Fibroblast of skin of abdomen (primary cell): Measurements from ENCODE around the gene COL25A1.
"Not testable (repeated sequence)": the region's sequence is repeated elsewhere in the genome, so short reads cannot be mapped to it uniquely, and the experiment has no call there.

ENCODE experiments used
- DNase-seq: peaks from one replicate; pipeline ENCODE4 v3.0.0-alpha.2; 2013

The COL25A1 gene

DNA sequence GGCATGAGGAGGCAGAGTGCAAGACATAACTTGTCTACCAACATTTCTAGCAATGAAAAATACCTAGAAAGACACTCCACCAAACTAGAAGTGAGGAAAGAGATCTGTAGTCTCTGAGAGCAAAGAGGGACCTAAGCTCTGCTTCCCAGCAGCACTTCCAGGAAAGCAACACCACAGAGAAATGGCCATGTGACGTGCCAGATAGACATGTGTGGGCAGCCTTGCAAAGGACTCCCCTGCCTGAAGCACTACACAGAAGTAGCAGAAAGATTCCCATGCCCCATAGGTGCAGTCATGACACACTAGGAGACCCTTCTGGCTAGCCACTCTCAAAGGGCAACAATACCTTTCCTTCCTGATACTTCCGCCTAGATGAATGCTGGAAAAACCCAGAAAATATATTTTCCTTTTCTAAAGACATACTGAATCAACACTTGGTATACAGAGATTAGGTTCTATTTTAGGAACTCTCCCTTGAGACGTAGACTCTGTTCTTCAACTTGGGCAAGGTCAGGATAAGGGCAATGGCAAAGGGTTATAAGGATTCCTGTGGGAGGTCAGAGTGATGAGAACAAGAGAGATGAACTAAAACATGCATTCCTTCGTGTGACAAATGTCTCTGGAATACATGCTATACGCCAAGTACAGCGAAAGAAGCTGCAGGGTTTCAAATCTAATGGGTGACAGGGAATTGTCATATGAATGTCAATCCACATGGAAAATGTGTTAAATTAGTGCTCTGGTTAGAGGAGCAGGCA, 352.1 kb downstream of the COL25A1 start:
- peak; percentile 34 for DNase-seq

DNA sequence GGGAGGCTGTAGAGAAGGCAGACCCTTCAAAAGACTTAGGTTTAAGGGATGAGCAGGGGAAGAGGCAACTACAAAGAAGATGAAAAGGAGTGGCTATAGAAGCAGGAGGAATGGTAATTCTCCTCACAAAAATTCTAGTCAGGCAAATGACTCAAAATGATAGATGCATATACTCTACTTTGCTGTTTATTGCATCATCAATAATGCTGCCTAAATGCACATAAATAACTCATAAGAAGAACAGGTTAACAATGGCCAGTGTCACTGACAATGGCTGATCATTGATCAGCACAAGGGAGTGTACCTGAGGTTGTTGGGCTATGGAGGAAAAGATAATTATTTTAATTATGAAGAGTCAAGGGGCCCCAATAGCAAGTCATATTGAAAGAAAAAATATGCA, 354.9 kb downstream of the COL25A1 start:
- DNase-seq, result no peak

DNA sequence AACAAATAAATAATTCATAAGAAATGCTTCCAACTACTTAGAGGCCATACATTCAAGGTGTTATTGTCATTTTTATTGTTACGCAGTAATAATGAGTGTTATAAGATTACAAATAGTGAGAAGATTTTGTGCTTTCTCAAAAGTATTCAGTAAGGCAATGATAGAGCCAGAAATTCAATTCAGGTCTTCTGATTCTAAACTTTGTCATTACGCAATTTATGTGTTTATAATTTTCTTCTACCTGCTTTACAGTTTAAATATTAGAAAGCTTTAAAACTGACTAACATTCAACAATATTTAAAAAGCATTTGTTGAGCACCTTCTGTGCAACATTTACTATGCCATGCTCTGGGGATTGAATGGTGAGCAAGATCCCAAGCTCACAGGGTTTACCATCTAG, 356.2 kb downstream of the COL25A1 start:
- DNase-seq, result no peak

DNA sequence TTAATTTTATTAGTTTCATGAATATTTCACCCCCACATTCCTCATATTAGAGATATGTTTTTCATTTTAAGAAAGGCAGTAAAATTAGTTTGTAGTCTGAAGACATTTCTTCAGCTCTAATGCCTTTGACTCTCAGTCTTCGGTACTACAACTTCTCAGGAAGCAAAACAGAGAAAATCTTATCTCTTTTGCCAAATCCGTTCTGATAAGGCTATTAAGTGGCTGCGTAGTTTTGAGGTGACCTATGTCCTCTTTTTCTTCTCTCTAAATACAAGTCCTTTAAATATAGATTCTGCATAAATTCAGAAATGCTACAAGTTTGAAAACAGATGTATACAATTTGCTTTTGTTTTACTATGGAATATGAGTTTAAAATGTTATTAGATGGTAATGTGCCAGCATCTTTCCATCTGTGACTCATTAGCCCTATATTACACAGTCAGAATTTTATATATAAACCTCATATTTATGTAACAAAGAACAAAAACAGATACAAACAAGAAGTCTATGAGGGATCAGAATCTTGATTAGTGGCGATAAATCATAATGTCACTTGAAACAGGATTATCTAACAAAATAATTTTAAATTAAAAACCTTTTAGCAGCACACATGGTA, 358.4 kb downstream of the COL25A1 start:
- no peak for DNase-seq

DNA sequence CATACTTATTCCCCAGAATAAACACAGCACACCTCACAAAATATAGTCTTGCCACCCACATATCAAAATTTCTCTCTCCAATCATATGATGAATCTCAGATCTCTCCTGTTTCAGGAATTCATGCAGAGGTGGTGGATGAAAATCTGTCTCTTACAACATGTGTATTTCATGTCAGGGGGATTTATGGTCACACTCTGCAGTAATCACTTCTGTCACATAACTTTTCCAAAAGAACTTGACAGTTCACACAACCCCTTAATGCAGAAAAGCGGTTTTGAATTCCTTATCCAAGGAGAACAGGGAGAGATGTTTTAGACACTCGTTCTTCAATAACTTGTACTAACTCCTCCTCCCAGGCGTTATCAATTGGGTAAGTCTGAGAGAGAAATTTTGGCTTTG, 359.1 kb downstream of the COL25A1 start:
- no peak for DNase-seq

DNA sequence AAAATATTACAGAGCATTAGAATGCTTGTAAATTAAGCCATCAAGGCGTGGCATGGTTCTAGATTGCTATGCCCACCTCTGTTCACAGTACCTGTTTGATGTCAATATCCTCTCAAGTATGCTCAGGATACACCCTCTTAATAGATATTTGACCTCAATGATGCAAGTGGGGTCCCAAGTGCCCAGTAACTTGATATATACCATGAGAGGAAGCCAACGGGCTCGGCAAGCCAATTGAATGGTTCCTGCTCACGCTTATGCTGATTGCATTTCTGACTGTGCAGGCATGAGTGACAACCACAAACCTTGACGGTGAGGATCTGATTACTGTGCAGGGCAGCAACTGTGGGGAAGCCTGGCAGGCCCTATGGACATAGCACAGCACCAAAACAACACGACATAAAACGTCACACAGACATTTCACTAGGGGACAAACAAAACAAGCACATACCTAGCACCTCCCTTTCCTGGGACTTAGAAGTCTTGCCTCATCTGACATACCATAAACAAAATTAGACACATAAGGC, 360.5 kb downstream of the COL25A1 start:
- no peak for DNase-seq

DNA sequence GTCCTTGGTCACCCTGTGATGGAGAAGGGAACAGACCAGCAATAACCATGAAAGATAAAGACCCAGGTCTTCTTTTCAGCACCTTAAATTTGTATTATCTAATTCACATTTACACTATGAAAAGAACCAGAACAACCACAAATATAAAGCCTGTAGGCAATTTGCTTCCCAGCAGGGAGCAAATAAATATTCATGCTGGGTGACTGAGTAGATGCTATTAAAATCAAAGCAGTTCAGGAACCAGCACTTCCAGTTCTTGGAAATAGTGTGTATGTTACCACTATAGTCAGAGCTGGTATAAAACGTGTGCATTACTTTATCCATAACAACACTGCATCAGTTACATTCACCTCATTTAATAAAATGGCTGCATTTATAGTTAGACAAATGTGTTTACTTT, 361.8 kb downstream of the COL25A1 start:
- DNase-seq, result no peak

DNA sequence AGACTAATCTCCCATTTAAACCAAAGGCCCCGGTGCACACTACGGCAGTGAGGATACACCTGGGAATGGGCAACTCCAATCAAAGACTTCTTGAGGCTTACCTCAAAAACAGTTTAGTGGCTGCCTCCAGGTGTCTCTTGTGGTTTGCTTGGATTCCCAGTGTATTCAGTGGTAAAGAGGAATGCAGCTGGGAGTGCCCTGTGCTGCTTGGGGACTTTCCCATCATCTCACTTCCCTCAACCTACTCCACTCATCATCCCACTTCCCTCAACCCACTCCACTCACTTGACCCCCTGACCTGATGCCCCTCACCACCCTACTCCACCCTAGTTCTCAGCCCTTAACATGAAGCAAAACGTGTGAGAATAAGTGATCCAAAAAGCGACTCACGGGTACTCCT, 362.3 kb downstream of the COL25A1 start:
- no peak for DNase-seq

DNA sequence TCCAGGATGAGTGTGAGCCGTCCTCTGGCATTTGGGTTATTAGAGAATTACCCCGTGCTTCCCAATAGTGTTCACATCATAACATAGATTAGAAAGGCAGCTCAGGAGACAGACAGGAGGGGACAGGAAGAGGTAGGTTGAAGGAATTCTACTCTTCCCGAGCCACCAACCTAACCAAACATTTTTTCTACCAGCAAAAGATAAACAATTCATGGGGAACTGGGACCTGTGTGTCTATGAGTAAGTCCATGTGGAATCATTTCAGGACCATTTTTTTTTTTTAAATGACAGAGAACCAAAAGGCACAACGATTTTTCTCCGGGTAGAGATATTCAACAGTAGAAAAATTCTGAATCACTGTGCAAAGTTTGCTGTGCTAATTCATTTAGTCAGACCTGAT, 365.4 kb downstream of the COL25A1 start:
- DNase-seq, result peak; percentile 11

DNA sequence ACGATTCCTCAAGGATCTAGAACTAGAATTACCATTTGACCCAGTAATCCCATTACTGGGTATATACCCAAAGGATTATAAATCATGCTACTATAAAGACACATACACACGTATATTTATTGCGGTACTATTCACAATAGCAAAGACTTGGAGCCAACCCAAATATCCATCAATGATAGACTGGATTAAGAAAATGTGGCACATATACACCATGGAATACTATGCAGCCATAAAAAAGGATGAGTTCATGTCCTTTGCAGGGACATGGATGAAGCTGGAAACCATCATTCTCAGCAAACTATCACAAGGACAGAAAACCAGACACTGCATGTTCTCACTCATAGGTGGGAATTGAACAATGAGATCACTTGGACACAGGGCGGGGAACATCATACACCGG, 368.5 kb downstream of the COL25A1 start:
- DNase-seq, result not testable (repeated sequence)

DNA sequence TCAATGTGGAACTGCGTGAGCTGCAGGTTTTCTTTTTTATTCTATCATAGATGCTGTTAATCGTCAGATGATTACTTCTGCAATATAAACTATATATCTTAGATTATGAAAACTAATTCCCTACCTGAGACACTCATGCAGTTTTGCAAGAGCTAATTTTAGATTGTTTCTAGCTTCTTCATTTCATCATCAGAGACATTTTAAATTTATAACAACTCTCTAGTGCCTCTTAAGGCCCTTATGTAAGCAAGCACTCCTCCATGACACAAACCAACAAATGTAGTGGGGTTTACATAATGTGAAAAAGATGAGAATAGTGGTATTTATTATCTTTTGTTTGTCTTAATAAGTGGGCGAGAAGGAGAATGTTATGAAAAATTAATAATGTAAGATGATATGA, 369.4 kb downstream of the COL25A1 start:
- DNase-seq, result no peak

DNA sequence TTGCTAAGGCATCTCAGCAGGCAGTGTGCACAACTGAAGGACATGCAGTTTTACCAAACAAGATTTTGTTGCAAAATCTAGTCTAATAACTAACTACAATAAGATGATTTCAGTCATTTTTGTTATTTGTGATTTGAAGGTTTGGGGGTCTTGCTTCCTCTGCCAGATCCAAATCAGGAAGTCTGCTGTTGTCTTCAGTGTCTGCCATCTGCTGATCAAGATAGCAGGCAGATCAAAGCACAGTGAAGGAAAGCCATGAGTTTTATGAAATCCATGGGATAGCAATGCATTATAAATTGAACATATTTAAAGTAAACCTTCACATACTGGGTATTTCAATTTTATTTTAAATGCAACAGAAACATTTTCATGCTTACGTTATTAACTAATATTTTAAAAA, 370.5 kb downstream of the COL25A1 start:
- DNase-seq, result no peak

DNA sequence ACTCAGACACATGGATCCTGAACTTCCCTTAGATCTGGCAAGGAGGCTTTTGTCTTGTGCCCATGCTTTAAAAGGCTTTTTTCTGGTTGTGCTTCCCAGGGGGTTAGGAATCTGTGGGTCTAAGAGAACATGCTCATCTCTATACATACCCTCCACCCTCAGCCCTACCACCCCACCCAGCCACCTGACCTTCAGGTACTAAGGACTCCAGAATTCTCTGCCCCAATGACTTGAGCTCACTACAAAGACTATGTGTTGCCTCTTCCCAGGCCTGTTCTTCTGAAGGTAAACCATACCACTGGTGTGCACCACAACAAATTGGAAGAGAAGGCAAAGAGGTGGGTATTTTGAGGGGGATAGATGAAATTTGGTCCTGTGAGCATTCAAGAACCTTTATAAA, 372.3 kb downstream of the COL25A1 start:
- no peak for DNase-seq

DNA sequence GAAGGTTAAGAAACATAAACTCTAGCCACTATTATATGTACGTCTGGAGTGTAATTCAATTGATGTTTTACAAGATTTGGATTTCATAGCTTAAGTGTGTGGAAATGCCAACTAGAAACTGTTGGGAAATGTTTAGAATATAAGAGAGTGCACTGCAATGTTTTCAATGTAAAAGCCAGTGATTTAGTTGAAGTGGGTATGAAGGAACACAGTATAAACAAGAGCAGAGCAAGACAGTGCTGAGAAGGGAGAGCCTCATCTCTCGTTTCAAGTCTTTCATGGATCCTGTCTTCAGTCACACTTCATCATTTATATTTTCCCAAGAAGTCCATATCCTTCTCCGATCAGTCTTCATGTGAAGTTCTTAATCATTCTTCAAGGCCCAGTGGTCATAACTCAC, 375.7 kb downstream of the COL25A1 start:
- DNase-seq, result no peak

DNA sequence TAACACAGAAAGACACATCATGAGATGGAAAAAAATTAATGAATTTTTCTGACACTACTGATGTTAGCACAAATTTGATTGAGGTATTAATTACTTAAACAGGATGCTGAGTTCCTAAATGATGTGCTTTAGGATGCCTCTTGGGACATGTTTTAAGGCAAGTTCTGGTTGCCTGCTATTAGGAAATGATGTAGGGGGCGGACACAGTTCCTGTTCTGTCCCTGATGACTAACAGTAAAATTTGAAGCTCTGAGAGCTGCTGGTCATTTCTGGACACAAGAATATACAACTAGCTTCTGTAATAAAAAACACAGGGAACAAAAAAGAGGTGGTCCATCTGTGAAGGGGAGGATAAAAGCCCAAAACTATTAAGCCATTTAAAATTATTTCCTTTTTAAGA, 376.4 kb downstream of the COL25A1 start:
- DNase-seq, result no peak

DNA sequence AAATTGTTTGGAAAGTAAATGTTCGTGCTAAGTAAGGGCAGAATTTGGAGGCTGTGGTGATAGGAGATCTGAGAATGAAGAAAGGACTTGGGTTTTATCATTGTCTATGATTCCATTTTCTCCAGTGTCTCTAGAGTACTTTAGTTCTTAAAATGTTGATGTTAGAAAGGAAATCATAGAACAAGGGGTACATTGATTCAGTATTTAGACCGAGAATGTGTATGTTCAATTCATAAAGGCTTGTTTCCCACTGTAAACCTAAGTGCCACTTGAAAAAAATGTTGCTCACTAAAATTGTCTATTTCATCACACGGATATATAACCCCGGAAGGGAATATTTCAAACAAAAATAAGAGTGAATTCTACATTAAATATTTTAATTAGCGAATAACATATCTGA, 380.3 kb downstream of the COL25A1 start:
- DNase-seq, result no peak

DNA sequence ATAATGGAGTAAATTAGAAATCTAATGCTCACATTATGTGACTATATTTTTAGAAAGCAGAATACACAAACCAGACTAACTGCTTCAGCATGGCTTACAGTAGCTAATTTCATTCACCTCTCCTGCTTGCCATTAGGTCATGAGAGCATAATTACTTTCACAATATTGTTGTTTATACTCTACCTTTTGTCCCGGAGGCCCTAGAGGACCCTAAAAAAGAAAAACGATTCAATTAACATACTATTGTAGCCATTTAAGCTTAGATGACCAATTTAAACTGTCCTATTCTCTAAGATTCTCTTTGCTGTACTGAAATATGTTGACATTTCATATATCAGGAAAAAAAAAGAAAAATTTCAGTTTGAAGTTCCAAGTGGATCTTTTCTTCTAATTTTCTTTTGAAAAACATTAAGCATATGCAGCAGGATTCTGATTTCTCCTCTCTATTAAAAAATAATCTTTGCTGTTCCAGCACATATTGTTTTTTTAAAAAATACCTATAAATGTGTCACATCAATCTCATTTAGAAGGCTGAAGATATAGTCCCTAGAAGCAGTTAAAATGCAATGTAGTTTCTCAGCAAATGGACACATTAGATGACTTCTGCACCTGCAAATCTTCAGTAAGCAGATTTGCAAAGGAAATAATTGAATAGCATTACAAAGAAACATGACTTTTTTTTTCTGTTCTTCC, 381.9 kb downstream of the COL25A1 start:
- DNase-seq, result no peak

DNA sequence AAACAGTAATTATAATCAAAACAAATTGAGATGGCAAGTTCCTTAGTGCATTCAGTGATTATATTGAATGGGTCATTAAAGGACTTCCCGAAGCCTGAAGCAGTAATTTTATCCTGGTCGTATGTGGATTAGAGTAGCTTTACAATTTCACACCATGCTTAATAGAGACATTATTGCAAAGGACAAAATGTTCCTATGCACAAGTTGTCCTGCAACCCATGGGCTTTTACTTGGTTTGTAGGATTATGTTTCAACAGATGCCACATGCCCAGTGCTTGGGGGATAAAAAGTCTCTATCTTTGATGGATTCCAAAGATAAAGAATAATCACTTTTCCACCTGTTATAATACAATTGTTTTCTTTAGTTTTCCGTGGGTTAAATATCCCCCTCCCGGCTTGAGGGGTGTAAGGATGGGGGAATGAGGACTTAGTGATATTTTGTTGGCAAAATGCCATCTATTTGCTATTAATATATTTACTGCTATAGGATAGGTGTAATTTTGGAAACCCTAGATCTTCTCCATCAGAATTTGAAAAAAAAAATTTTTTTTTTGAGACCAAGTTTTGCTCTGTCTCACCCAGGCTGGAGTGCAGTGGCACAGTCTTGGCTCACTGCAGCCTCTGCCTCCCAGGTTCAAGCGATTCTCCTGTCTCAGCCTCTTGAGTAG, 383.1 kb downstream of the COL25A1 start:
- DNase-seq, result no peak

DNA sequence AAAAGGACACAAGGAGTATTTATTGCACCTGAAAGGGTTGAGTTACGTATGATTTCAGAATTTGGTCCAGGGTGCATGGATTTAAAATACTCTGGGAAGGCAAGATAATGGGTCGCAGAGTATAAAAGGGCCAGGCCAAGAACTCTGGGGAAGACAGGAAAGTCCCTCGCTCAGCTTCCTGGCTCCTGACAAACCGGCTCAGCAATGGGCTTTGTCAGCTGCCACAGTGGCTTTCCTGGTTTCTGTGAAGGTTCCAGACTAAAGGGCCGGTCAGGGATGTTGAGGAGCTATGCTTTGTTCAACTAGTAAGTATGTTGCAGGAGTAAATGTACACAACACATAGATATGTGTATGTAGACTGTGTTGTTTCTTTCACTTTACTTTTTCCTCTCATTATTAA, 385.2 kb downstream of the COL25A1 start:
- DNase-seq, result no peak

DNA sequence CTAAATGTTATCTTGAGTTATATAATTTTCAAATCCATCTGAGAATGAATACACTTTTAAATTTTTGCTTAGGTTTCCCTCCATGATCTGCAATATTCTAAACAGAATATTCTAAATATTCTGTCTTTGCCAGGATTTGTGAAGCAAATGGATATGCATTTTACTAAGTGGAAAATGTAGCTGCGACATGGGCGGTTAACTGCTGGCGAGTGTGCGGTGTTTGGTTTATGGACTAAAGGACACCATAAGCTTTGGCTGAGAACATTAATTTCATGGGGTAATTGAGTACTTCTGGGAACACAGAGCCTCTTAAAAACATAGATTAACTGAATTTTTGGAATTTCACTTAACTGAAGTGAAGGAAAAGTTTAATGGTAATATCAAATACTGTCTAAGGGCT, 385.8 kb downstream of the COL25A1 start:
- DNase-seq, result no peak

DNA sequence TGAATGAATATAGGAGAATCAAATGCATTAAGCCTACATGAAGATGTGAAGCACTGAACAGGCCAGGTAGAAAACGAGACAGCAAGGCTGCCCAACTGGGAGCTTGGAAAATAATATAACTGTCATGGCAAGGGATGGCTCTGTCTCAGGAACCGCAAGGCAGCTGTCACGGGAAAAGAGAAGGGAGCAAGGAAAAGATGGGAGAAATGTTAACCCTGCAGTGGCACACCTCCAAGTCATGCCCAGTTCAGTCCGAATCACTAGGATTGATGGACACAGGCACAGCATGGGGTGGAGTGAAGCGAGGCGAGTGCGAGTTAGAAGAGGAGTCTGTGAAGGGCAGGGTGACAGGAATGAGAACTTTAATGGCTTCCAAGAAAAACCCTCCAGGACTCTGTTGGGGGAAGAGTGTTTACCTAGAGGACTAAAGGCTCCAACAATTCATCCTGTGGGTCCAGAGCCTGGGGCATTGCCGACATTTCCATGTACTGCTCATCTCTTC, 395.5 kb downstream of the COL25A1 start:
- no peak for DNase-seq

DNA sequence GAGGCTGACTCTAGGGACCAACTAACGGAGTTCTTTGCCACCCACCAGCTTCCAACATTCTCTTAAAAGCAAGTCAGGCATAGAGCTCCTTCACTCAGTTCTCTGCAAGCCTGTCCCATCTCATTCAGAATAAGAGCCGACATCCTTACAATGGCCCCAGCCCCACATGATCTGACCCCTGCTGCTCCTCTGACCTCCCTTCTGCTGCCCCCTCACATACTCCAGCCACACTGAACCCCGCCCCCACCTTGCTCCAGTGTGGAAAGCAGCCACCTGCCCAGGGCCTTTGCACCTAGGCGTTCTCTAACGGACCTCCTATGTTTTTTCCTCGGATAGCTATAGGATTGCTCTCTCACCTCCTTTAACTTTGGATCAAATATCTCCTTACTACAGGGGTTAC, 396.5 kb downstream of the COL25A1 start:
- no peak for DNase-seq
